HG03469 (cell line): ENCODE measurements around the gene RNF5.

Experiments
- ATAC-seq: cut with Tn5 transposase; IDR thresholded peaks from one replicate; pipeline ENCODE4 v1.9.1; 2021; ENCODE audit warnings: mild to moderate bottlenecking, moderate library complexity, moderate number of reproducible peaks; ENCODE audit not compliant: unreplicated experiment

The RNF5 gene

DNA sequence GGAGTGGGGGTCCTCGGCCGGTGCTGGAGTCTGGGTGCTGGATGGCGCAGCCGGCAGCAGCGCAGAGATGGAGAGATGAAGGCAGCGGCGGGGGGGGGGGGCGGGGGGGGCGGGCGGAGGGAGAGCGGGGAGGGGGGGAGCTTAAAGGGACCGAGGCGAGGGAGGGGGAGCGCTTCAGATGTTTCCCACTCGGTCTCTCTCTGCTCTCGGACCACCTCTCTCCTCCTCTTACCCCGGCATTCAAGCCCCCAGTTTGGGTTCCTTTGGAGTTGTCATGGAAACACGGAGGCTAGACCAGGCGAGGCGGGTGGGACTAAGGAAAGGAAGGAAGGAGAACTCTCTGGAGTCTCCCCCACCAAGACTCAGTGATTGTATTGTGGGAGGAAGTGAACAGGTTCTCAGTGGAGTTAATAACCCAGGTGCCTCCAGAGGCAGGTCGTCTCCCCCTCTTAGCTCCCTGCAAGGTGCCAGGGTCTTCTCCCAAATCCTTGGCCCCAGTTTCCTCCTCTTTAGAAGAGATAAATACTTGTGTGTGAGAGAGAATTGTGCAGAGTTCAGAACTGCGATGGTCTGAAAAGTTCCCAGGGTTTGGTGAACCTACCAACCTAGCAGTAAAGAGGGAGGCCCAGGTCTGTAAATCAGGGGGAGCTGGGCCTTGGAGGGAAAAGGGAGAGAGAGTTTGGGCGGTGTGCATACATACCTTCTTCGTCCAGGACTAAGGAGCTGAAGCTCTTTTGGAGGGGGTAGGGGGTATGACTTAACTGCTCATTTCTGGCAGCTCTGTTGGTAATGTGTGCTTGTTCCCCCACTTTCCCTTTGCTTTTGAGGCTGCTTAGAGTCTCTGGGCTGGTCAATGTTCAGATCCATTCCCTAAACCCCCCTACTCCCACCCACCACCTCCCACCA is 26.1 kb upstream of the RNF5 start, which contains the start of gene PRRT1:
TSS of gene PRRT1 (minus strand) at position 77 of the 906 bp plus-strand sequence. CDS start 112 bp downstream, outside the sequence.
- no peak for ATAC-seq

DNA sequence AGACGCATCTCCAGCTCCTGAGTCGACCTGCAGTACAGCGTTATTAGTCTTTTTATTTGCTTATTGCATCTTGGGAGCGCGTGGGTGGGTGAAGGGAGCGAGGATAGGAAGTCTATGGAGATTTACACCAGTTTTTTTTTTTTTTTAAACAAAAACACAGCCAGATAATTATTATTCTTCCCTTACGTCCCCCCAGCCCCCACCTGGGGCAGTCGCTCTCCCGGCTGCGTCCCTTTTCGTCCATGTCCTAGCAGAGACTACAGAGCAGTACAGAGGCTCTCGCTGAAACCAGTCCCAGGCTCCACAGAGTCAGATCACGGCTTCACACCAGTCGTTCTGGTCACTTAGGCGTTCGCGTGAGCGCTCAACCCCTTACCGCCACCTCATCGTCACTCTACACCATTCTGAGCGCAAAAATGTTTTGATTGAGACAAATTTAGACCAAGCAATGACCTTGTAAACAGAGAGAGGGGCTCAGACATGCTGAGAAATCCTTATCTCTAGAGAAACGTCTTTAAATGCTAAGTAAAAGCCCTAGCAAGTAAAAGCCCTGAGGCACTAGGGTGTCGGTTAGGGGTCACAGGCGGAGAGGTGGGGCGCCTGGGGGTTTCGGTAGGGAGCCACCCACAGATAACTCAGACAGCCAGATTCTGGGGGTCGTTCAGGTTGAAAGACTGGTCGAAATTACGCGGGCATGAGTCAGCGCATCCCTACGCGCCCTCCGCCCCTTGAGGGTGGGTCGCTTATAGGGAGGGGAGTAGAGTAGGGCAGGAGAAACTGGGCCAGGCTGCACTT is 25.2 kb upstream of the RNF5 start:
- no peak for ATAC-seq

DNA sequence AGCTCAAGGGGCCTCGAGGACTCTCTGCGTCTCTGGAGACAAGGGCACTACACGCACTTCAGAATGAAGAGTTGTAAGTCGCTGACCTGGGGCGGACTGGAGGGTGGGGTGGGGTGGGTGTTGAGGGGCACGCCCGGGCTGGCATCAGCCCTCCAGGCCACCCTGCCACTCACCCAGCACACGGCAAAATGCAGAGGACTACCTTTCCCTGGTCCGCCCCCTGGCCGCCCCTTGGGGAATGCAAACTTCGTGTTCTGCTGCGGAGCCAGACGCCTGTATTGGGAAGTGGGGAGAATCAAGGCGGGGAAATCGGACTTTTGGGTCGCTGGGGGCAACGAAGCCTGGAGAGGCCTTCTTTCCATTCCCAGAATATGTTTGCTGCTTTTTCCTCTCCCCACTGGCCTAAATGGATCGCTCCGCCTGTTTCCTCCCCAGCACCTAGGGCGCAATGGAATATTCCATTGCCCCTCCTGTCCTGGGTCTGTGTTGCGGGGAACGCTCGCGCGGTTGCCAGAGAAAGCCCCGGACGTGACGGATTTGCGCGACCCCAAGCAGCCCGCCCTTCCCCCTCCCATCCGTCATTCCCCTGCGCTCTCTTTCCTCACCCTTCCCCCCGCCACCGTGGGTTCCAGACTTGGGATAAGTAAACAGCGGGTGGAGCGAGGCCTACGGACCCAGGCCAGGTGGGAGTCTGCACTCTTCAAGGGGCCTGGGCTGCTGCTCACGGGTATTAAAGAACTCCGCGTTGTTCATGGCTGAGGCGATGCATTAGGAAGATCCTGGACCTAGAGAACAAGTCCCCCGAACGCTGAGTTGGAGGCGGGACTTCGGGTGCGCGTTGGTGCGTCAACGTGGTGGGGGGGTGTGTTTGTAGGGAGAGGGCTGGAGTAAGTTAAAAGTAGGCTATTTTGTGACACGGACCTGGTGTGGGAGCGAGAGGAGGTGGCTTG is 24.4 kb upstream of the RNF5 start, which contains the start of gene PPT2:
TSS of gene PPT2 (plus strand) at position 578 of the 950 bp plus-strand sequence. CDS start 454 bp downstream, outside the sequence.
- no peak for ATAC-seq

DNA sequence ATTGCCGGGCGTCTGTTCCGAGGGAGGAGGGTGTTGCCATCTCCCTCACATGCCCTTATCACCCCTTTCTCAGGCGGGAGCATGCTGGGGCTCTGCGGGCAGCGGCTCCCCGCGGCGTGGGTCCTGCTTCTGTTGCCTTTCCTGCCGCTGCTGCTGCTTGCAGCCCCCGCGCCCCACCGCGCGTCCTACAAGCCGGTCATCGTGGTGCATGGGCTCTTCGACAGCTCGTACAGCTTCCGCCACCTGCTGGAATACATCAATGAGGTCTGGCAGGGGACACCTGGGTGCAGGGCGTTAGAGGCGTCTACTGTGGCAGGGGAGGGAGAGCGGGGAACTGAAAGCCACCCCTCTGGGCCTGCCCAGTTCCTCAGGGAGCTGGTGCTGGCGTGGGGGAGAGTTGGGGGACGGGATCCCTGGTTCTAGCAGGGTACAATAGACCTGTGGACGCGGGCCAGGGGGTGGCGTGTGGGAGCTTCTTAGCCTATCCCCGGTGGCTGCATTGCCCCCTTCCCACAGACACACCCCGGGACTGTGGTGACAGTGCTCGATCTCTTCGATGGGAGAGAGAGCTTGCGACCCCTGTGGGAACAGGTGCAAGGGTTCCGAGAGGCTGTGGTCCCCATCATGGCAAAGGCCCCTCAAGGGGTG is 23.6 kb upstream of the RNF5 start:
- no peak for ATAC-seq

DNA sequence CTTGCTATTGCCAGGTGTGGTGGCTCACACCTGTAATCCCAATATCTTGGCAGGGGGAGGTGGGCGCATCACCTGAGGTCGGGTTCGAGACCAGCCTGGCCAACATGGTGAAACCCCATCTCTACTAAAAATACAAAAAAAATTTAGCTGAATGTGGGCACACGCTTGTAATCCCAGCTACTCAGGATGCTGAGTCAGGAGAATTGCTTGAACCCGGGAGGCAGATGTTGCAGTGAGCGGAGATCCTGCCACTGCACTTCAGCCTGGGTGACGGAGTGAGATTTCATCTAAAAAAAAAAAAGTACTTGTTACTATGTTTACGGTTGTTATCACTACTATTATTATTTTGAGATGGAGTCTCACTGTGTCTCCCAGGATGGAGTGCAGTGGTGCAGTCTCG is 21.3 kb upstream of the RNF5 start:
- ATAC-seq: no peak

DNA sequence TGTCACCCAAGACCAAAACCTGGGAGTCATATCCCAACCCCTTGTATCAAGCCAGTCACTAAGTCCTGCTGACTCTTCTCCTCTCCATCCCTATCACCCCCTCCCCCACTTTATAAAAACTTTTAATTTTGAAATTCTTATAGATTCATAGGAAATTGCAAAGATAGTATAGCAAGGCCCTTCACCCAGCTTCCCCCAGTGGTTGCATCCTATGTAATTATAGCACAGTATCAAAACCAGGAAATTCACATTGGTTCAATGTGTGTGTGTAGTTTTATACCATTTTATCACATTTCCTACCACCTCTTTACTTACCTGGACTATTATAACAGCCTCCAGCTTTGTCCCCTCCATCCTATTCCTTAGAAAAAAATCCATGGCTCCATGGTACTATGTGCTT is 20.2 kb upstream of the RNF5 start:
- ATAC-seq: no peak

DNA sequence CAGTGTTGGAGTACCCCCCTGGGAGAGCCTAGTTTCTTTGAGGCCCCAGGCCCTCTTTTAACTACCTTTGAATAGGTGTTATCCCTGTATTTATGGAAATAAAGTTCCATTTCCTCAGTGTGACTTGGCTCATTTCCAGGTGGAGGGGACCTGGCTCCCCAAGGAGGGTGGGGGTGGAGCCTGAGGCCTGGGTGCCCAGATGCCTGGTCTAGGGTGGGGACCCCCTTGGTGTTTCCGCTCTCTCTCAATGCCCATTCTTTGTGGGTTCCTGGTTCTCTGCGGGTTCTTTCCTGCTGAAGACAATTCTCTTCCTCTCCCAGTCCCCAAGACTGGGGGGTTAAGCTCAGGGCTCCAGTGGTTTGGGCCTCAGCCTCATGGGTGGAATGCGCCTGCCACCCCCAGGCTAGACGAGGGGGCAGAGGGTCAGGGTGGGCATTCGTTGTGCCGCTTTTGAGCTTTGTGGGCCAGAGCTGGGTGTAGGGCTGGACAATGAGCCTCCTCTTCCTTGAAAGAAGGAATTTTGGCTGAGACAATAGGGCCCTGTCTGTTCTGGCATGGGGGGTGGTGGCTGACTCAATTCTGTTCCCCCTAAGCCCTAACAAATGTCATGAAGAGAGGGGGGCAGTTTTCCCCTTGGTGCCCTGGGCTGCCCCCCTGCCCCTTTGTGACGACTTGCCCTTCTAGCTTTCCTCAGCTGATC is 14.5 kb upstream of the RNF5 start:
- no peak for ATAC-seq

DNA sequence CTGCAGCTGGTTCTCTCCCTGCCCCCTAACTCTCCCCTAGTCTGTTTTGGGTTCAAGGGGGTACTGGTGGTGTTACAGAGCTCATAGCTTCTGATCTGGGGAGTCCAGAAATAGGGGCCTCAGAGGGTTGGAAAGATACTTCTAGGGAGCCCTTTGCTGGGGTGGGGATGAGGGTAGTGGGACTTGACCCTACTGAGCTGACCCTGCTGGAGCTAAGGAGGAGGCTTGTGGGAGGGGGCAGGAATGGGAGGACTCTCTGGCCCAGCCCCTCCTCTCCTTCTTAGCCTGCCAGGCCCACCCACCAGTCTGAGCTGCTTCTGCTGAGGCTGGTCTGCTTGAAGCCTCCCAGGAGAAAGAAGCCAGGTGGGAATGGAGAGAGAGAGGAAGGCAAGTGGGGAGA is 13.9 kb upstream of the RNF5 start, which contains the start of gene EGFL8:
TSS of gene EGFL8 (plus strand) at position 301 of the 400 bp plus-strand sequence. CDS start 1,571 bp downstream, outside the sequence.
- no peak for ATAC-seq

DNA sequence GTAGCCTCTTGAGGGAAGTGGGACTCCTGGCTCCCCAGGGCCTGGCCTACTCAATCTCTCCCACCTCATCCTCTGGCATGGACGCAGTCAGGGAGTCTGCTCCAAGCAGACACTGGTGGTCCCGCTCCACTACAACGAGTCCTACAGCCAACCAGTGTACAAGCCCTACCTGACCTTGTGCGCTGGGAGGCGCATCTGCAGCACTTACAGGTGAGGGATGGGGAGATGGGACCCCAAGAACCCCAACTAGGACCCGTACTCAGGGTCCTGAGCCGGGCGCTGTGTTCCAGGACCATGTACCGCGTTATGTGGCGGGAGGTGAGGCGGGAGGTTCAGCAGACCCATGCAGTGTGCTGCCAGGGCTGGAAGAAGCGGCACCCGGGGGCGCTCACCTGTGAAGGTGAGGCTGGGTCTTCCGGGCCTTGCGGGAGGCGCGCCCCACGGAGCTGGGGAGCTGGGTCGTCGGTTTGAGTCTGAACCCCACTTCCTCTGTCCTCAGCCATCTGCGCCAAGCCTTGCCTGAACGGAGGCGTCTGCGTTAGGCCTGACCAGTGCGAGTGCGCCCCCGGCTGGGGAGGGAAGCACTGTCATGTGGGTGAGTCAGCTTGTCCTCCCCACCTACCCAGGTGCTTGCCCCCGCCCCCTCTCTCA is 11.7 kb upstream of the RNF5 start:
- no peak for ATAC-seq

DNA sequence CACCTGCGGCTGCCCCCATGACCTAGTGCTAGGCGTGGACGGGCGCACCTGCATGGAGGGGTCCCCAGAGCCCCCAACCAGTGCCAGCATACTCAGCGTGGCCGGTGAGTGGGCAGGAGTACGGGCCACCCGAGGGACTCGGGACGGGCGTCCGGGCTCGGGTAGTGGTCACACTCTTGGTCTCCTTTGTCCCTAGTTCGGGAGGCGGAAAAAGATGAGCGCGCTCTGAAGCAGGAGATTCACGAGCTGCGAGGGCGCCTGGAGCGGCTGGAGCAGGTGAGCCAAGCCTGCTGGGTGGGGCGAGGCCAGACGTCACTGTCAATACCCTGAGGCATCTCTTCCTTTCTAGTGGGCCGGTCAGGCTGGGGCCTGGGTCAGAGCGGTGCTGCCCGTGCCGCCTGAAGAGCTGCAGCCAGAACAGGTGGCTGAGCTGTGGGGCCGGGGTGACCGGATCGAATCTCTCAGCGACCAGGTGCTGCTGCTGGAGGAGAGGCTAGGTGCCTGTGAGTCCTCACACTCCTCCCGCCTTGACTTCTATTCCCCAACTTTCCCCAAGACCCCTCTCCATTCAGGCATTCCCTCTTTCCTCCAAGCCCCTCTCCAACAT is 10.9 kb upstream of the RNF5 start:
- no peak for ATAC-seq

DNA sequence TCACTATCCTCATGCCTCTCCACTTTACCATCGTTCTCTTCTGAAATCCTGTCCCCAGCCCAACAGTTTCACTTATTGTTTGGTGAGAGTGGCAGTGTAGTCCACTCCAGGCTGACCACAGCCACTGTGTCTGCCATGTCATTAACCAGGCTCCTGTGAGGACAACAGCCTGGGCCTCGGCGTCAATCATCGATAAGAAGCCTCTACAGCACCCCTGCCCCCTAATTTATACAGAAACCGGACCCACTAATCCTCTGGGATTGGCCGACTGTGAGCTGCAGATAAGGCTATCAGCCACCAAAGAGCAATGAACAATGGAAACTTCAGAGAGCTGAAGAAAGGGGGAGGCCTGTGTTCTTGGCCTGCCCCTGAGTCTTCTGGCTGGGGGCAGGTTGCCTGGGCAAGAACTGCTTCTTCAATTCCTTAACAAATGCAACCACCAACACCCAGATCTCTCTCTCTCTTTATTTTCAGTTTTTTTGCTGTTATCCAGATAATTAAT is 10.4 kb upstream of the RNF5 start:
- no peak for ATAC-seq

DNA sequence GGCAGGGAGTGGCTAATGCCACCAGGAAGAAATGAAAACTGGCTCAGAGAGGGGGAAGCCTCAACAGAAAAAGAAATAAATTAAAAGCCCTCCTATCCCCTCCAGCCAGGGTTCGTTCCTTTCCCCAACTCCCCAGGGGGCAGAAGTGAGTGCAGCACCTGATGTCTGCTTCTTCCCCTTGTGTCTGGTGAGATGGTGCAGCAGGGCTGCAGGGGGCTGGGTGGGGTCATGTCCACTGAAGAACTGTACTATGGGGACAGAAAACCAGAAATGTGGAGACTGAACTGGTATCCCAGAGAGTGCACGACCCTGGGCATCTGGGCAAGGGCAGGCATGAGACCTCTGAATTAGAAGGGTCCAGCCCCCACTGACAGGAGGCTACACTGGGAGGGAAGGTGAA is 9.9 kb upstream of the RNF5 start:
- ATAC-seq: no peak

DNA sequence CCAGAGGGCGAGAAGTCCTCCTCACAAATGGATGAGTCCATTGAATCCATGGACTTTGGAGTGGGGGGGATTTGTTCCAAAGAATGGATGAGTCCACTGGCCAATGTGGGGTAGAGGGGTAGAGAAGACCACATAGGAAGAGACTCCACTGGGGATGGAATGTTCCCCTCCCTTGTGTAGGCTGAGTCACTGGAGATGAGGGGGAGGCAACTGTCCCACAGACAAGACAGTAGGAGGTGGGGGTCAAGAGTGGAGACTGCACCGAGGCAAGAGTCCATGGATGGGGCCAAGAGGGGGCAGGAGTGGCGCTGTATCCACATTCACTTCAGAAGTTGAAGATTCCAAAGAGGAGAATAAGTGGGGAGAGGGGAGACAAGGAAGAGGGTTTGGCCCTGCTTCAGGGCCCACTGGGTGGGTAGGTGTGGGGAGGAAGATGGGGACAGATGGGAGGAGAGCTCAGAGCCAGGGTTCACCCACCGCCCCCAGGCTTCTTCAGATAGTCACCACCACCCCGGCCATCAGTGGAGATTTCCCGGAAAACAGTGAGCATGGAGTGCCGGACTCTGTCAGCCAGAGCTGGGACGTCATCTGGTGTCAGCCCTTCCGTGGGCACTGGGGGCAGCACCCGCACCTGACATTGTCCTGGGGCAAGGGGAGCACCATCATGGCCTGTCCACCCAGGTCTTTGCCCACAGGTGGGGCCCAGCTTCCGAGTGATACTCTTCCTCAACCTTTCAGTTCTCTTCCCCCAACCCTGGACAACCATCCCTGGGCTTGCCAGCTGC is 9.2 kb upstream of the RNF5 start:
- no peak for ATAC-seq

DNA sequence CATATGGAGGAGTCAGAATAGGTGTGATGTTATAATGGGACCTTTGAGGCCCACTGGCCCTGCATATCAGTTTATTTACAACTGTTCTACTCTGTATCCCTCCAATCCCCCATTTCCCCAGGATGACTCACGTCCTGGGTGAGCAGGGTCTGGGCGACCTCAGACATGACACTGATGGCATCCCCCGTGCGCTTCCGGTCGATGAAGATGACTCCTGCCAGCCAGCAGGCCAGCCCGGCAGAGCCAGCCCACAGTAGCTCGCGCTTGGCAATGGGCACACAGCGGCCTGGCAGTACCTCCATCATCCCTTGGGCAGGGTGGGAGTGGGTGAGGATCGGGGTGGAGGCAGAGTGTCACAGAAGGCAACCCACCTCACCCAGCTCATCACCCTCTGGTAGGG is 7.9 kb upstream of the RNF5 start:
- no peak for ATAC-seq

DNA sequence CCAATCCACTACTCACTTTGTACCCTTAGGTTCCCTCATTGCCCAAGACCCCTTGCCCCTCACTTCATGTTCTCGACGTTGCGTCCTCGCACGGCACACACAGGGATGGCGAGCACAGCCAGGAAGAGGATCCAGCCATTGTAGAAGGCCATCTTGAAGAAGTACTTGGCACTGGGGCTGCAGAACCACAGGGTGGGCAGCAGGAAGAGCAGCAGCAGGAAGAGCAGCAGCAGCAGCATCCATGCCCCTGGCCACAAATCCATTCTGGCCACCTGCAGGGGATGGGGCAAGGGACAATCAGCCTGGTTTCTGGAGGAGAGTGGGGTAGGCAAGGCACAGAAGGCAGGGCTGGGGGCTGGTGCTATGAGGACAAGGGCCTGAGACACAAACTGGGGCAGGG is 7.0 kb upstream of the RNF5 start:
- no peak for ATAC-seq

DNA sequence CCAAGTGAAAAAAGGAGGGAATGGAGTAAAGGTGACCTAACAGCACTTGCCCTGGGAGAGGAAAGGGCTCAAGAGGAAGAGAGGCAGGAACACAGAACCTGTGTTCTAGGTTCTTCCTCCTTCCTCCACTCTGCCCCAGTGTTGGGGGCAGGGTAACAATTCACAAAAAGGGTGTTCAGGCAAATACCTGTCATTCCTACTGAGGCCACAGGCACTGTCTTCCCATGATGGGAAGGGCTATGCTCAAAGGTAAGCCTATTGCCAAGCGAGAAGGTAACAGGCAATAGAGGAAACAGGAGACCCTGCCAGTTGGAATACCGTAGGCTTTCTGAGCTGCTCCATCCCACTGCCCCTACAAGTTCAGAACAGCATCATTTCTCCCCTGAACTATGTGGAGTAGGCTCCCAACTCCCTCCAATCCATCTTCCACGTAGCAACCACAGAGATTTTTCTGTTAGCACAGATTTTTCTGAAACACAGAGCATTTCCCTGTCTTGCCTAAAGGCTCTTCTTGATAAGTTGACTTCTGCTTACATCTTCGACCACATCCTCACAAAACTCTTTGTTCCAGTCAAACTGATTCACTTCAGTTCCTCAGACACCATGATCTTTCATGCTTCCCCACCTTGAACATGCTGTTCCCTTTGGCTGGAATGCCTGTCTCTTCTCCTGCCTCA is 5.0 kb upstream of the RNF5 start:
- no peak for ATAC-seq

DNA sequence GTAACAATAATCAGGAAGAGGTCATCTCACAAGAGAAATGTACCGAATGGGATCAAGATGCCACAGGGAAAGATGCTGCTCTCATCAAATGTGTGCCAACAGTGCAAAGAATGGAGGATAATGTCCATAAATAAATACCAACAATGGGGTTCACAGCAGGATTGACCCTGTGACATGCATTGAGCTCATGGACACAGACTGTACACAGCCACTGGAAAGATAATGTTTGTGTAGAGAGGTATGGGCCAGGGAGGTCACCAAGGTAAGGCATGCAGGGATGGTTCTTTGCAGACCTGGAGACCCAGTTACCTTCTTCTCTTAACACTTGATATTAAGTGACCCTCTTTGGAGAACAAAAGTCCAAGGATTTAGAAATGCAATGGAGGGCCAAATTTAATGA is 3.8 kb upstream of the RNF5 start:
- ATAC-seq: no peak
